ENCODE data around the gene CCDC183. TPM values are rescaled to one million over a fixed set of nuclear protein-coding genes. Genes with fewer than 3 reads are reported as not detected.
"Not testable (repeated sequence)": the region's sequence is repeated elsewhere in the genome, so short reads cannot be mapped to it uniquely, and the experiment has no call there.

The CCDC183 gene
- polyA plus RNA-seq, 1 donor, result 1.9 TPM

DNA sequence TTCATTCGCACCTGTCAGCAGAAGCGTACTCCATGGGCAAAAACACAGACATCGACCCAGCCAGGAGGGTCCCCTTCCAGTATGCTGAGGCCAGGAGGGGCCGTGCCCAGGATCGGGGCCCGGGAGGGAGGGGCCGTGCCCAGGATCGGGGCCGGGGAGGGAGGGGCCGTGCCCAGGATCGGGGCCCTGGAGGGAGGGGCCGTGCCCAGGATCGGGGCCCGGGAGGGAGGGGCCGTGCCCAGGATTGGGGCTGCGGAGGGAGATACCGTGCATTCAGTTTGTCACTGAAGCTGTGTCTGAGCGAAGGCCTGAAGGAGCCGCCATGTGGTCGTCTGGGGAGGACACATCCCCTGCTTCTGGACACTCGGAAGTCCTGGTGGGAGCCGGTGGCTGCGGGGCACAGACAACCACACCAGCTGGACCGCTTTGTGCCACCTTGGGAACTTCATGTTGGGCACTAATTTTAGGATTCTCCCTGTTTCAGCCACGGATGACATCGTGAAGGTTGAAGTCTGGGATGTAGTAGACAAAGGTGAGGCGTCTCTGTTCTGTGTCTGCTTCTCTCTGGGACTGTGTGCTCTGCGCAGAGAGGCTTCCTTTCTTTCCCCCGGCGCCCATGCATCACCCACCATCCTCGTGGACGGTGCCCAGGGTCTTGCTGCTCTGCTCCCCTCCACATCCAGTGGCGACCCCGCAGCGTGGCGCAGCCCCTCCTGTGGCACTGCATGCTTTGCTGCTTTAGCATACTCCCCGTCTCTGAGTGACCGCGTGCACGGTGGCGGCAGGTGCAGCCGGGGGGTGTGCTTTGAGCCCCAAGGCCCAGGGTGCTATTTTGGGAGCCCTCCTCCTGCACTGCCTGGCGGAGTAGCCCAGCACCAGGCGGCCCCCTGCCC, 29.4 kb downstream of the CCDC183 start:
- no peak for DNase-seq (ENCODE audit: low read depth)

DNA sequence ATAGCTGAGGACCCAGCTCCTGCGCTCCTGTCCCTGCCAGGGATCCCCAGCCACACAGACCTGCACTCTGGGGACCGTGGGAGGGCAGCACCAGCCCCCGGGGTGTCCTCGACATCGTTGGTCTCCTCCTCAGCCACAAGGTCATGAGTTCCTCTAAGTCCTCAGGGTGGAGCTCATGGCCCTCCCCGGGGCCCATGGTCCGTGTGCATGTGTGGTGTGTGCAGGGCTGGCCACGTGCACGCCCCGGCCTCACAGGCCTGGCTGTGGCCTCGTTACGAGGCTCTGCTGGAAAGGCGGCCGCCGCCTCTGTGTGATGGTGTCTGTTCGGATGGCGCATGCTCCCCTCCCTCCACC, 30.0 kb downstream of the CCDC183 start:
- DNase-seq (ENCODE audit: low read depth), result no peak

GRCh38 chr9:136826703-136827582, 30.8 kb downstream of the CCDC183 start:
- no peak for DNase-seq (ENCODE audit: low read depth)

GRCh38 chr9:136827794-136828473, 31.8 kb downstream of the CCDC183 start:
- DNase-seq (ENCODE audit: low read depth), result no peak

DNA sequence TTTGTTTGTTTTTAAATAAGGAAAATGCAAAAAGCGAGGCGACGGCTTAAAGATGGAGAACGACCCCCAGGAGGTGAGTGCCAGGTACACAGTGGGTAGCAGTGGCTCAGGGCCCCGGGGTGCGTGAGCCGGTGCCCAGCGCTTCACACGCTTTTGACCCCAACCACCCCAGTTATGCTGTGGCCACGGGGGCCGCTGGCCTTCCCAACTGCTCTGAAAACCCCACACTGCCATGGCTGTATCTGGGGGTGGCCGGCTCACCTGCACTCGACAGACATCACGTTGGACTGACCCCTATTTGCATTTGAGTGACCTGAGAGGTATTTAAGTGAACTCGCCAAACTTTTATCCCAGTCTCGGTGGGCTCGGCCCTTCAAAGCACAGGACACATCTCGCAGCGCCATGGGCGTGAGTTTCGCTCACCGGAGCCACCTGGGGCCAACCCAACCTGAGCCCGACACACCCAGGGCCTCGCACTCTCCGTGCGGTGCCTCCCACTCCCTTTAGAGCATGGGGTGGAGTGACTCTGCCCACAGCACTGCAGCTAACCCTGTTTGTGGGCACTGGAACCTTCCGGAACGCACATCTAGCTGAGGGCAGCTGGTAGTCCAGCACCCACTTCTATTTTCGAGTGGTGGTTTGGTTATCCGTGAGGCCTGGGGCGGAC, 32.5 kb downstream of the CCDC183 start:
- no peak for DNase-seq (ENCODE audit: low read depth)

DNA sequence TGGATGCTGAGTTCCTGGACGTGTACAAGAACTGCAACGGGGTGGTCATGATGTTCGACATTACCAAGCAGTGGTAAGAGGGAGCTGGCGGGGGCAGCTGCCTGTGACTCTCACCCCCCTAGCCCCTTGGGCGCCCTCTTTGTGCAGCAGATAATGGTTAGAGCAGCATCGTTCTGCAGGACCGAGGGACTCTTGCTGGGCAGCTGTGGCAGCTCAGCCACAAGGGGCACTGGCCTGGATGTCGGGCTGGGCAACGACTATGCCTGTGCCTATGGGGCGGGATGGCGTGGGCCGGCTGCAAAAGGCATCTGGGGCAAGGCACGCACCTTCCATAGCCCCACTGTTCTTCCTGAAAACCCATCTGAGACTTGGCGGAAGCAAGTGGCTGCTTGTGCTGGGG, 33.3 kb downstream of the CCDC183 start:
- no peak for DNase-seq (ENCODE audit: low read depth)

GRCh38 chr9:136829981-136830885, 34.1 kb downstream of the CCDC183 start:
- no peak for DNase-seq (ENCODE audit: low read depth)

DNA sequence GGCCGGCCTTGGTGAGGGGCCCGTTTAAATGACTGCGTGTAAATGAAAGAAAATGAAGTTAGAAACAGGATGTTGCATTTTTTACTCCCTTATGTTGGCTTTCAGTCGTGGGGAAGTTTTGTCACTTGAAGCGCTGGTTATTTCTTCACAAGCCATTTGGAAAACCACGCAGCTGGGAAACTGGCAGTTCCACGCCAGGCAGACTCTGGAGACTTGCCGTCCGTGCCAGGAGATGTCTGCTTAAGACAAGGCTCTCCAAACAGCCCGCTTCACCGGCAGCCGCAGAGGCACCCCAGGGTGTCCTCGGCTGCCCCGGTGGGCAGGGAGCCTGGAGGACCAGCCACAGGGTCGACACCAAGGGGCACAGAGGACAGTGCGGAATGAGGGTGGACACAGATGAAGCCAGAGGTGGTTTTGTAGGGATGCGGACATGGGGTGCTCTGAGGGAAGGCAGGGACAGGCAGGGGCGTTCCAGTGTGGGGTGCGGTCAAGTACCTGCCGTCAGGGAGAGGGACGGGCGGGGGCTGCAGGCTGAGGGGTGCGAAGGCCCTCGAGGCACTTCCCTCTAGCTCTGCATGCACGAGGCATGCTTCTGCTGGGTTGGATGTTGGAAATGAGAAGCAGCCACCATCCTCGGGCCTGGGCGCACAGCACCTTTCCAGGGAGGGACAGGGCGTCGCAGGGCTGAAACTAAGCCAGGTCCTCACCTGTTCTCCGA, 35.0 kb downstream of the CCDC183 start:
- no peak for DNase-seq (ENCODE audit: low read depth)

DNA sequence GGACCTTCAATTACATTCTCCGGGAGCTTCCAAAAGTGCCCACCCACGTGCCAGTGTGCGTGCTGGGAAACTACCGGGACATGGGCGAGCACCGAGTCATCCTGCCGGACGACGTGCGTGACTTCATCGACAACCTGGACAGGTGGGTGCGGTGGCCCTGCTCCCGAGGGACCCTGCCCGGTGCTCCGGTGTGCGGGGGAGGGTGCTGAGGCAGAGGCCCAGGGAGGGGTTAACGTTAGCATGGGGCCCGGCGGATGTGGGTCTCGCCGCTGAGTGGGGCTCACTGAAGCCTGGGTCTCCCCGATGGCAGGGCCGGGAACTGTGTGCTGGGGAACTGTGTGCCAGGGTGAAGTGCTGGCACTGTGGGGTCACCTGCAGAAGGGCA, 35.6 kb downstream of the CCDC183 start:
- DNase-seq (ENCODE audit: low read depth), result no peak

DNA sequence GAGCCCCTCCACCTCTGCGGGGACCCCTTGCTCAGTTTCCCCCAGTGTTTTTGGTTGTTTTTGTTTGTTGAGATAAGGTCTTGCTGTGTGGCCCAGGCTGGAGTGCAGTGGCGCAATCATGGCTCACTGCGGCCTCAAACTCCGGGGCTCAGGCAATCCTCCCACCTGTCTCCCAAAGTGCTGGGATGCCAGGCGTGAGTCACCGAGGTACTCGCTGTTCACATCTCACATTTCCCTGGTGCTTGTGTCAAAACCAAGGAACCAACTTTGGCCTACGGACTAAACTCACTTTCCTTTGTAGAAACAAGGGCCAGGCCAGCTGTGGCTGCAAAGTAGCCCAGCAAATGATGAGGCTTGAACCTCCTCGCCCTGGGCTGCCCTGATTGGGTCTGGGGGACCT, 36.4 kb downstream of the CCDC183 start:
- no peak for DNase-seq (ENCODE audit: low read depth)

GRCh38 chr9:136833381-136834048, 37.4 kb downstream of the CCDC183 start:
- DNase-seq (ENCODE audit: low read depth), result not testable (repeated sequence)

- no peak for DNase-seq (ENCODE audit: low read depth)
These were observed 39.2 kb downstream of the CCDC183 start for GRCh38 chr9:136835162-136835931.

GRCh38 chr9:136835932-136836904, 40.1 kb downstream of the CCDC183 start:
- DNase-seq (ENCODE audit: low read depth), result no peak

DNA sequence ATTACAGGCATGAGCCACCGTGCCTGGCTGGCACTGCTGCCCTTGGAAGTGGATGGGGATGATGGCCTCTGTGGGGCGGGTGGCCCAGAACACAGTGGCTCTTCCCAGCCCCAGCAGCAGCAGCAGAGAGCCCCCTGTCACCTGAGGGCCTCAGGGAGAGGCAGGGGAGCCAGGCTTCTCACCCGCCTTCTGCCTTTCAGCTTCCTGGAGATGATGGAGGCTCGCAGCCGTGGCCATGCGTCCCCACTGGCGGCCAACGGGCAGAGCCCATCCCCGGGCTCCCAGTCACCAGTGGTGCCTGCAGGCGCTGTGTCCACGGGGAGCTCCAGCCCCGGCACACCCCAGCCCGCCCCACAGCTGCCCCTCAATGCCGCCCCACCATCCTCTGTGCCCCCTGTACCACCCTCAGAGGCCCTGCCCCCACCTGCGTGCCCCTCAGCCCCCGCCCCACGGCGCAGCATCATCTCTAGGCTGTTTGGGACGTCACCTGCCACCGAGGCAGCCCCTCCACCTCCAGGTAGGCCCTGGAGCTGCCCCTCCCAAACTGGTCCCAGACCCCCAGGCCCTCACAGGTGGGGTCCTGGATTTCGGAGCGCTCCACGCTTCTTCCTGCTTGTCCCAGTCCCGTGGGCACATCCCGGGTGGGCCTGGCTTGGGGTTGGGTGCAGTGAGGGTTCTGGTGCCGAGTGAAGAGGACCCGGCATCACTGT, 41.2 kb downstream of the CCDC183 start:
- DNase-seq (ENCODE audit: low read depth), result no peak

DNA sequence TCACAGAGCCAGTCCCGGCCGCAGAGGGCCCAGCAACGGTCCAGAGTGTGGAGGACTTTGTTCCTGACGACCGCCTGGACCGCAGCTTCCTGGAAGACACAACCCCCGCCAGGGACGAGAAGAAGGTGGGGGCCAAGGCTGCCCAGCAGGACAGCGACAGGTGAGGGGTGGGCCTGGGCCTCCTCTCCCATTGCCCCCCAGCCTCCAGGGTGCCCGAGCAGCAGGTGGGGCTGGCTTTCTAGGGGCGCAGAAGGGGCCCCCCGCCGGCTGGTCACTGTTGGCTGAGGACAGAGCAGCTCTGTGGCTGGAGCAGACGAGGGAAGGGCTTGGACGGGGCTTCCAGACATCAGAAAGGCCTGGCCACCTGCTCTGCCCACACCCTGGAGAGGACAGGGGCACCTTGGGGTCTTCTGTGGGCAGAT, 41.7 kb downstream of the CCDC183 start:
- DNase-seq (ENCODE audit: low read depth), result not testable (repeated sequence)
